Lower leg skin (tissue), 3 donors: ENCODE measurements around the gene PGBD5.

Experiments
- POLR2A ChIP-seq, 2 donors: fragments of 450-650 bp; IDR thresholded peaks; one replicate each; pipeline ENCODE4 v1.6.1; 2016 to 2017; ENCODE audit warnings: antibody characterized with exemption in 2 of 2, mild to moderate bottlenecking in 1 of 2, moderate library complexity in 1 of 2
- TF ChIP-seq, protein P1 (sequence below), 3 donors: fragments of 450-650 bp; IDR thresholded peaks; one replicate each; pipeline ENCODE4 v1.5.1; 2016; ENCODE audit warnings: antibody characterized with exemption in 3 of 3, mild to moderate bottlenecking in 3 of 3, moderate library complexity in 2 of 3

- TF ChIP-seq, protein P1, sequence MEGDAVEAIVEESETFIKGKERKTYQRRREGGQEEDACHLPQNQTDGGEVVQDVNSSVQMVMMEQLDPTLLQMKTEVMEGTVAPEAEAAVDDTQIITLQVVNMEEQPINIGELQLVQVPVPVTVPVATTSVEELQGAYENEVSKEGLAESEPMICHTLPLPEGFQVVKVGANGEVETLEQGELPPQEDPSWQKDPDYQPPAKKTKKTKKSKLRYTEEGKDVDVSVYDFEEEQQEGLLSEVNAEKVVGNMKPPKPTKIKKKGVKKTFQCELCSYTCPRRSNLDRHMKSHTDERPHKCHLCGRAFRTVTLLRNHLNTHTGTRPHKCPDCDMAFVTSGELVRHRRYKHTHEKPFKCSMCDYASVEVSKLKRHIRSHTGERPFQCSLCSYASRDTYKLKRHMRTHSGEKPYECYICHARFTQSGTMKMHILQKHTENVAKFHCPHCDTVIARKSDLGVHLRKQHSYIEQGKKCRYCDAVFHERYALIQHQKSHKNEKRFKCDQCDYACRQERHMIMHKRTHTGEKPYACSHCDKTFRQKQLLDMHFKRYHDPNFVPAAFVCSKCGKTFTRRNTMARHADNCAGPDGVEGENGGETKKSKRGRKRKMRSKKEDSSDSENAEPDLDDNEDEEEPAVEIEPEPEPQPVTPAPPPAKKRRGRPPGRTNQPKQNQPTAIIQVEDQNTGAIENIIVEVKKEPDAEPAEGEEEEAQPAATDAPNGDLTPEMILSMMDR (IDR thresholded peaks at IDR 0.05): no peak
- TF ChIP-seq POLR2A (IDR thresholded peaks at IDR 0.05): no peak
Measured at GRCh38 chr1:230385930-230386329, 40.2 kb downstream of the PGBD5 start.
